H9 (cell line): ENCODE data around the gene CRYBA2. TPM values are rescaled to one million over a fixed set of nuclear protein-coding genes. Genes with fewer than 3 reads are reported as not detected.

Source experiments
- DNase-seq: peaks from one replicate; pipeline ENCODE4 v3.0.0-alpha.2; 2017
- H2AFZ ChIP-seq: one replicate; pipeline ENCODE4 v1.6.1; 2013; ENCODE audit warnings: mild to moderate bottlenecking, low read length, control low read depth, moderate library complexity
- H2AK5ac ChIP-seq: 2 replicates; pipeline ENCODE4 v1.6.1; 2013; ENCODE audit warnings: low read length, control low read depth, mixed read lengths; ENCODE audit not compliant: insufficient read length
- H2BK120ac ChIP-seq: one replicate; pipeline ENCODE4 v1.6.1; 2013; ENCODE audit warnings: low read depth, mild to moderate bottlenecking, low read length, control low read depth, inconsistent platforms; ENCODE audit not compliant: poor library complexity, severe bottlenecking
- H2BK12ac ChIP-seq: 2 replicates; pipeline ENCODE4 v1.6.1; 2013; ENCODE audit warnings: low read length, control low read depth, mixed read lengths, low read depth; ENCODE audit not compliant: insufficient read length
- H2BK15ac ChIP-seq: 2 replicates; pipeline ENCODE4 v1.6.1; 2013; ENCODE audit warnings: low read depth, low read length, control low read depth
- H2BK20ac ChIP-seq: one replicate; pipeline ENCODE4 v1.6.1; 2013; ENCODE audit warnings: low read depth, mild to moderate bottlenecking, low read length, control low read depth, inconsistent platforms; ENCODE audit not compliant: poor library complexity, severe bottlenecking
- H2BK5ac ChIP-seq: 2 replicates; pipeline ENCODE4 v1.6.1; 2013; ENCODE audit warnings: low read length, control low read depth, mixed read lengths; ENCODE audit not compliant: insufficient read length
- H3K14ac ChIP-seq: 2 replicates; pipeline ENCODE4 v1.6.1; 2013; ENCODE audit warnings: low read length, control low read depth; ENCODE audit not compliant: insufficient read depth
- H3K18ac ChIP-seq: 2 replicates; pipeline ENCODE4 v1.6.1; 2013; ENCODE audit warnings: low read depth, mild to moderate bottlenecking, mixed read lengths, low read length, control low read depth; ENCODE audit not compliant: insufficient read length
- H3K23ac ChIP-seq: 2 replicates; pipeline ENCODE4 v1.6.1; 2013; ENCODE audit warnings: low read length, control low read depth, mixed read lengths, low read depth; ENCODE audit not compliant: insufficient read length
- H3K23me2 ChIP-seq: 2 replicates; pipeline ENCODE4 v1.6.1; 2013; ENCODE audit warnings: low read depth, mild to moderate bottlenecking, mixed read lengths, low read length, control low read depth; ENCODE audit not compliant: insufficient read length, poor library complexity, severe bottlenecking
- H3K27ac ChIP-seq: 2 replicates; pipeline ENCODE4 v1.5.1; 2013; ENCODE audit warnings: low read length, control low read depth, mixed read lengths, low read depth; ENCODE audit not compliant: insufficient read length
- H3K27me3 ChIP-seq: 2 replicates; pipeline ENCODE4 v1.6.1; 2013; ENCODE audit warnings: low read length, control low read depth, inconsistent platforms; ENCODE audit not compliant: insufficient read depth
- H3K4ac ChIP-seq: 2 replicates; pipeline ENCODE4 v1.6.1; 2013; ENCODE audit warnings: low read depth, mild to moderate bottlenecking, control low read depth, inconsistent platforms, low read length, moderate library complexity
- H3K4me1 ChIP-seq: 2 replicates; pipeline ENCODE4 v1.6.1; 2013; ENCODE audit warnings: low read length, control low read depth, inconsistent platforms; ENCODE audit not compliant: insufficient read depth
- H3K4me2 ChIP-seq: 2 replicates; pipeline ENCODE4 v1.6.1; 2013; ENCODE audit warnings: low read length, control low read depth, mixed read lengths; ENCODE audit not compliant: insufficient read length, insufficient read depth
- H3K56ac ChIP-seq: 2 replicates; pipeline ENCODE4 v1.6.1; 2013; ENCODE audit warnings: low read depth, mild to moderate bottlenecking, mixed read lengths, low read length, control low read depth; ENCODE audit not compliant: insufficient read length
- H3K79me1 ChIP-seq: 2 replicates; pipeline ENCODE4 v1.6.1; 2013; ENCODE audit warnings: low read depth, mild to moderate bottlenecking, moderate library complexity, low read length, control low read depth, inconsistent platforms; ENCODE audit not compliant: insufficient read depth, poor library complexity, severe bottlenecking
- H3K79me2 ChIP-seq: 2 replicates; pipeline ENCODE4 v1.6.1; 2013; ENCODE audit warnings: low read length, control low read depth, inconsistent platforms; ENCODE audit not compliant: insufficient read depth
- H3K9ac ChIP-seq: 2 replicates; pipeline ENCODE4 v1.6.1; 2013; ENCODE audit warnings: low read length, control low read depth, mixed read lengths; ENCODE audit not compliant: insufficient read length; ENCODE audit errors: extremely low read depth
- H3K9me3 ChIP-seq: one replicate; pipeline ENCODE4 v1.6.1; 2013; ENCODE audit warnings: low read depth, low read length, inconsistent platforms; ENCODE audit not compliant: control insufficient read depth
- H3T11ph ChIP-seq: one replicate; pipeline ENCODE4 v1.6.1; 2013; ENCODE audit warnings: mild to moderate bottlenecking, low read length, control low read depth, inconsistent platforms
- H4K20me1 ChIP-seq: one replicate; pipeline ENCODE4 v1.6.1; 2013; ENCODE audit not compliant: control insufficient read depth, insufficient read length, insufficient read depth
- H4K5ac ChIP-seq: 2 replicates; pipeline ENCODE4 v1.6.1; 2013; ENCODE audit warnings: low read depth, mild to moderate bottlenecking, mixed read lengths, low read length, control low read depth; ENCODE audit not compliant: insufficient read length
- H4K8ac ChIP-seq: replicated peaks from 2 replicates; pipeline ENCODE4 v1.6.1; 2013; ENCODE audit warnings: low read length, control low read depth, mixed read lengths, low read depth; ENCODE audit not compliant: insufficient read length
- H4K91ac ChIP-seq: 2 replicates; pipeline ENCODE4 v1.6.1; 2013; ENCODE audit warnings: low read depth, mild to moderate bottlenecking, moderate library complexity, mixed read lengths, low read length, control low read depth; ENCODE audit not compliant: insufficient read length
- H3K27ac Mint-ChIP-seq, 3 experiments: 2 replicates in 2 of 3; 3 replicates in 1 of 3; pipeline ENCODE4 v1.8.0; 2020 to 2021; ENCODE audit warnings: mixed read lengths in 3 of 3, mild to moderate bottlenecking in 1 of 3, moderate library complexity in 1 of 3
- H3K27me3 Mint-ChIP-seq: 2 replicates; pipeline ENCODE4 v1.8.0; 2021; ENCODE audit warnings: low read depth, mild to moderate bottlenecking, moderate library complexity, mixed read lengths
- H3K36me3 Mint-ChIP-seq, 3 experiments: 2 replicates in 2 of 3; 3 replicates in 1 of 3; pipeline ENCODE4 v1.8.0; 2020 to 2021; ENCODE audit warnings: low read depth in 3 of 3, mixed read lengths in 3 of 3; ENCODE audit not compliant: insufficient read depth in 1 of 3
- H3K4me1 Mint-ChIP-seq, 2 experiments: 2 replicates each; pipeline ENCODE4 v1.8.0; 2020; ENCODE audit warnings: mixed read lengths in 2 of 2
- H3K4me3 Mint-ChIP-seq, 2 experiments: 2 replicates in 1 of 2; 3 replicates in 1 of 2; pipeline ENCODE4 v1.8.0; 2020 to 2021; ENCODE audit warnings: mild to moderate bottlenecking in 2 of 2, mixed read lengths in 2 of 2, moderate library complexity in 1 of 2
- H3K9me3 Mint-ChIP-seq, 2 experiments: 2 replicates in 1 of 2; 3 replicates in 1 of 2; pipeline ENCODE4 v1.8.0; 2020; ENCODE audit warnings: mild to moderate bottlenecking in 2 of 2, mixed read lengths in 2 of 2, moderate library complexity in 1 of 2
- whole genome bisulfite sequencing: extraction: QIAGEN DNeasy Blood & Tissue Kit; methylation state at CpG from one replicate; pipeline ENCODE4 v1.1.7; 2013; ENCODE audit warnings: missing lambda C conversion rate, low lambda C conversion rate, mixed read lengths; ENCODE audit not compliant: insufficient read length; ENCODE audit errors: extremely low coverage; 5-methylcytosine and 5-hydroxymethylcytosine counted together
- total RNA-seq: library from RNA; stranded (reverse); gene quantifications from 2 replicates; pipeline ENCODE4 v1.2.1, GENCODE V29; 2021
- TF ChIP-seq, protein P1 (sequence below): fragments of 200-600 bp; sonication (generic); conservative IDR thresholded peaks from 3 replicates; pipeline ENCODE4 v1.8.0; 2021; ENCODE audit warnings: antibody characterized with exemption, mild to moderate bottlenecking

The CRYBA2 gene
- total RNA-seq, 1 experiment from 2014 or later: not detected

DNA sequence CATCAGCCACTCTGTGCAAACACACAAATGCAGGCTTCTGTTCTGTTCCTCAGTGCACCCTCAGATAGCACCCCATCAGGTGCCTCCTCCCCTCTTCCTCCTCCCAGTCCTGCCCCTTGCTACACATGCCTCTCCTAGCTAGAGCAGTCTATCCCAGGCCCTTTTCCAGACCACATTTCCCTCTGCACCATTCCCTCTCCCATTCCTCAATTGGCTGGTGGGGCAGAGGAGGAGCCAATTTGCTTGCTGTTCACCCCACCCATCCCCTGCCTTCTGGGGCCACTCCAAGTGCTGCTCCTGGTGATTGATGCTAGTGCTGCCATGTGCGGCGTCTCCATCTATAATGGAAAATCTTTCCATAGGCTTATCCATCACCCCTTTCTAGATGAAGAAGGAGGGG lies 42.7 kb upstream of the CRYBA2 start:
- Histone ChIP-seq H3K23ac (no peak overlapping the region), H3K14ac (no peak overlapping the region), H3K4me2 (no peak overlapping the region), H3K9me3 (no peaks in the 10 kb centered on the region), H3T11ph (no peak overlapping the region), H2BK120ac (no peak overlapping the region), H3K56ac (no peak overlapping the region), H4K5ac (no peak overlapping the region), H2BK20ac (no peak overlapping the region), H4K91ac (no peak overlapping the region), H3K27me3 (no peaks in the 10 kb centered on the region; the same call in 1 of the 2 replicates), H2BK15ac (no peak overlapping the region), H4K8ac (no peak overlapping the region), H2BK12ac (no peak overlapping the region), H2BK5ac (no peak overlapping the region), H3K9ac (no peak overlapping the region), H3K23me2 (peaks cover 4% of the 10 kb centered on the region), H3K79me2 (no peaks in the 10 kb centered on the region), H4K20me1 (no peaks in the 10 kb centered on the region), H3K4me1 (no peaks in the 10 kb centered on the region), H3K4ac (no peak overlapping the region), H3K18ac (no peak overlapping the region), H3K79me1 (no peaks in the 10 kb centered on the region), H3K27ac (no peak overlapping the region), H2AK5ac (no peak overlapping the region), H2AFZ (no peak overlapping the region)
- Mint-ChIP-seq H3K4me1 (peaks cover 0 to under 1% of the 10 kb centered on the region in 2 experiments; a peak in 2 of 4 replicates), H3K4me3 (no peak overlapping the region), H3K36me3 (no peaks in the 10 kb centered on the region), H3K27me3 (peaks cover 58% of the 10 kb centered on the region), H3K27ac (no peak overlapping the region), H3K9me3 (no peaks in the 10 kb centered on the region)
- TF ChIP-seq, protein P1, sequence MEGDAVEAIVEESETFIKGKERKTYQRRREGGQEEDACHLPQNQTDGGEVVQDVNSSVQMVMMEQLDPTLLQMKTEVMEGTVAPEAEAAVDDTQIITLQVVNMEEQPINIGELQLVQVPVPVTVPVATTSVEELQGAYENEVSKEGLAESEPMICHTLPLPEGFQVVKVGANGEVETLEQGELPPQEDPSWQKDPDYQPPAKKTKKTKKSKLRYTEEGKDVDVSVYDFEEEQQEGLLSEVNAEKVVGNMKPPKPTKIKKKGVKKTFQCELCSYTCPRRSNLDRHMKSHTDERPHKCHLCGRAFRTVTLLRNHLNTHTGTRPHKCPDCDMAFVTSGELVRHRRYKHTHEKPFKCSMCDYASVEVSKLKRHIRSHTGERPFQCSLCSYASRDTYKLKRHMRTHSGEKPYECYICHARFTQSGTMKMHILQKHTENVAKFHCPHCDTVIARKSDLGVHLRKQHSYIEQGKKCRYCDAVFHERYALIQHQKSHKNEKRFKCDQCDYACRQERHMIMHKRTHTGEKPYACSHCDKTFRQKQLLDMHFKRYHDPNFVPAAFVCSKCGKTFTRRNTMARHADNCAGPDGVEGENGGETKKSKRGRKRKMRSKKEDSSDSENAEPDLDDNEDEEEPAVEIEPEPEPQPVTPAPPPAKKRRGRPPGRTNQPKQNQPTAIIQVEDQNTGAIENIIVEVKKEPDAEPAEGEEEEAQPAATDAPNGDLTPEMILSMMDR: no peak
- no peak for DNase-seq
- no CpG with 5 or more reads among the region's 2 CpGs for WGBS
